ENCODE data around the gene EPHA1.

- TF ChIP-seq SUZ12 (IDR thresholded peaks at IDR 0.05): no peak
- TF ChIP-seq BHLHE40 (IDR thresholded peaks at IDR 0.05; ENCODE audit: borderline replicate concordance): no peak
- TF ChIP-seq TARDBP (IDR thresholded peaks at IDR 0.05): no peak
- no peak for TF ChIP-seq FOXA1 (IDR thresholded peaks at IDR 0.05)
These were observed 40.7 kb downstream of the EPHA1 start for GRCh38 chr7:143367972-143368371.

All from HEK293T (cell line).